Heart left ventricle (tissue), 13 donors: ENCODE measurements around the gene COX8A.

ENCODE experiments used
- CTCF ChIP-seq, 12 donors: fragments of 200-600 bp; sonication (generic) in 4 of 12; IDR thresholded peaks; one replicate each; pipeline versions ENCODE4 v1.5.0 to v1.8.0; 2018 to 2022; ENCODE audit warnings: antibody characterized with exemption in 12 of 12, mild to moderate bottlenecking in 5 of 12
- POLR2A ChIP-seq, 2 donors: fragments of 450-650 bp; IDR thresholded peaks; one replicate each; pipeline ENCODE4 v1.6.1; 2017; ENCODE audit warnings: antibody characterized with exemption in 2 of 2, mild to moderate bottlenecking in 2 of 2, moderate library complexity in 2 of 2
- donor health status: ischemic (EF 13 %, LVEDD 7.1; RV severe dilation, severe dysfunction).
- donor health status: DM: no; HTN: yes; CAD: no.
- donor health status: DM: no; HTN: no; CAD: no.
- donor health status: ischemic (EF 25% LVEDD 6.9; RV normal size, moderate dysfunction).
- donor health status: ischemic (EF 25% LVEDD 5.7; RV mildly dilated, moderate dysfunction).
- donor health status: ischemic (EF 35%, LVEDD 5.7; RV mildly dilated, moderate dysfunction).
- donor health status: nonischemic (EF 11% LVEDD 7.7; RV severe dilation, severe dysfunction).
- donor health status: DM: yes; HTN: yes; CAD: no.
- donor health status: PGD.
- donor health status: ischemic (EF 29% LVEDD 5.4; RV normal size, mild dysfunction).
- donor health status: nonischemic (EF 23%, LVEDD 6.1; RV moderate dilation, normal function).

DNA sequence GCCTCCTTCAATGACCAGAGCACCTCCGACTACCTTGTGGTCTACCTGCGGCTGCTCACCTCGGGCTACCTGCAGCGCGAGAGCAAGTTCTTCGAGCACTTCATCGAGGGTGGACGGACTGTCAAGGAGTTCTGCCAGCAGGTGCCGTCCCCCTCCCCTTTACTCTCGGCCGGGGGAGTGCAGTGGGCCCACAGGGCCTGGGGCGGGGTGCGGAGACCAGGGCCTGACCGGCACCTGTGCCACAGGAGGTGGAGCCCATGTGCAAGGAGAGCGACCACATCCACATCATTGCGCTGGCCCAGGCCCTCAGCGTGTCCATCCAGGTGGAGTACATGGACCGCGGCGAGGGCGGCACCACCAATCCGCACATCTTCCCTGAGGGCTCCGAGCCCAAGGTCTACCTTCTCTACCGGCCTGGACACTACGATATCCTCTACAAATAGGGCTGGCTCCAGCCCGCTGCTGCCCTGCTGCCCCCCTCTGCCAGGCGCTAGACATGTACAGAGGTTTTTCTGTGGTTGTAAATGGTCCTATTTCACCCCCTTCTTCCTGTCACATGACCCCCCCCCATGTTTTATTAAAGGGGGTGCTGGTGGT lies 22.8 kb downstream of the COX8A start:
- TF ChIP-seq CTCF (IDR thresholded peaks at IDR 0.05) (no peak), POLR2A (IDR thresholded peaks at IDR 0.05) (no peak)
